Measurements from ENCODE around the gene KRTAP10-10.
"Not testable (repeated sequence)": the region's sequence is repeated elsewhere in the genome, so short reads cannot be mapped to it uniquely, and the experiment has no call there.

- TF ChIP-seq CTCF (IDR thresholded peaks at IDR 0.05 in 8 of 11, conservative IDR thresholded peaks at IDR 0.05 in 3 of 11); POLR2A (IDR thresholded peaks at IDR 0.05); POLR2AphosphoS5 (IDR thresholded peaks at IDR 0.05): not testable (repeated sequence)
Measured at GRCh38 chr21:44601091-44601490, 36.1 kb upstream of the KRTAP10-10 start.
